HCT116 (cell line): ENCODE data around the gene ACAD8. TPM values are rescaled to one million over a fixed set of nuclear protein-coding genes. Genes with fewer than 3 reads are reported as not detected.

Experiments used
- ATAC-seq: fragments of 200-7000 bp; cut with Tn5 transposase; 2 replicates; pipeline ENCODE4 v1.9.1; 2020; ENCODE audit warnings: mild to moderate bottlenecking, moderate library complexity
- BruUV-seq: library from RNA; stranded (reverse); fragments of 400-500 nt; replicated peaks from 2 replicates; lab custom pipeline; 2021; lab: Mats Ljungman, UMichigan
- CTCF ChIA-PET: fragments of 300-600 bp; sonication (Branson Sonifier 250); formaldehyde crosslinking; loops from one replicate; lab custom pipeline; 2021; ENCODE audit warnings: antibody characterized with exemption; lab: Charles Lee
- POLR2A ChIA-PET: fragments of 300-600, 350-600 bp; sonication (Branson Sonifier 250); formaldehyde crosslinking; loops from one replicate; lab custom pipeline; 2021; ENCODE audit warnings: antibody characterized with exemption; lab: Charles Lee
- RAD21 ChIA-PET, 2 experiments: fragments of 300-600 bp; sonication (Branson Sonifier 250); formaldehyde crosslinking; loops; one replicate each; lab custom pipeline; 2023; ENCODE audit warnings: low total read pairs in 2 of 2; ENCODE audit not compliant: uncharacterized antibody in 2 of 2, unreplicated experiment in 2 of 2, low non-redundant PET in 1 of 2; lab: Charles Lee
- DNase-seq: peaks from one replicate; pipeline ENCODE4 v3.0.0-alpha.2; 2010; ENCODE audit warnings: low read depth, low spot score
- H2AFZ ChIP-seq: fragments of 200-600 bp; shearing (Covaris generic), sonication (generic); 2 replicates; pipeline ENCODE4 v1.6.1; 2017; ENCODE audit warnings: low read depth, mixed run types, mixed read lengths, antibody characterized with exemption, low read length; ENCODE audit not compliant: poor library complexity, severe bottlenecking
- H3K27ac ChIP-seq: 2 replicates; pipeline ENCODE4 v1.5.1; 2012; ENCODE audit warnings: low read depth, low read length
- H3K27me3 ChIP-seq: fragments of 200-600 bp; sonication (generic); 2 replicates; pipeline ENCODE4 v1.6.1; 2016; ENCODE audit warnings: mixed run types, low read length, mixed read lengths; ENCODE audit not compliant: insufficient read depth
- H3K36me3 ChIP-seq, 2 experiments: fragments of 200-500 bp in 1 of 2; fragments of 200-600 bp in 1 of 2; sonication (Bioruptor generic) in 1 of 2; sonication (generic) in 1 of 2; 2 replicates each; pipeline versions ENCODE4 v1.5.1 to v1.6.1; 2014 to 2016; ENCODE audit warnings: low read length in 2 of 2, inconsistent platforms in 1 of 2, mixed read lengths in 1 of 2, mixed run types in 1 of 2; ENCODE audit not compliant: insufficient read depth in 2 of 2, control insufficient read depth in 1 of 2
- H3K4me1 ChIP-seq, 2 experiments: fragments of 200-600 bp in 1 of 2; sonication (generic) in 1 of 2; 2 replicates each; pipeline versions ENCODE4 v1.5.1 to v1.6.1; 2012 to 2017; ENCODE audit warnings: low read length in 2 of 2, inconsistent platforms in 1 of 2, mild to moderate bottlenecking in 1 of 2, mixed read lengths in 1 of 2, mixed run types in 1 of 2, moderate library complexity in 1 of 2; ENCODE audit not compliant: insufficient read depth in 2 of 2, control insufficient read depth in 1 of 2
- H3K4me2 ChIP-seq: fragments of 200-600 bp; sonication (generic); 2 replicates; pipeline ENCODE4 v1.6.1; 2017; ENCODE audit warnings: mixed run types, low read length, mixed read lengths
- H3K4me3 ChIP-seq, 2 experiments: fragments of 200-600 bp in 1 of 2; sonication (generic) in 1 of 2; replicated peaks in 1 of 2; 2 replicates each; pipeline ENCODE4 v1.5.1; 2011 to 2016; ENCODE audit warnings: low read length in 2 of 2, control low read depth in 1 of 2, low read depth in 1 of 2, mild to moderate bottlenecking in 1 of 2, mixed read lengths in 1 of 2, mixed run types in 1 of 2
- H3K79me2 ChIP-seq: fragments of 200-600 bp; sonication (generic); 2 replicates; pipeline ENCODE4 v1.6.1; 2017; ENCODE audit warnings: mild to moderate bottlenecking, mixed run types, low read length, moderate library complexity, mixed read lengths; ENCODE audit not compliant: insufficient read depth
- H3K9ac ChIP-seq: fragments of 200-600 bp; sonication (generic); 2 replicates; pipeline ENCODE4 v1.6.1; 2016; ENCODE audit warnings: low read length, mixed read lengths
- H3K9me2 ChIP-seq: fragments of 200-600 bp; sonication (generic), shearing (Covaris generic); 2 replicates; pipeline ENCODE4 v1.6.1; 2017; ENCODE audit warnings: mixed run types, mild to moderate bottlenecking, moderate library complexity; ENCODE audit not compliant: insufficient read depth
- H3K9me3 ChIP-seq, 2 experiments: fragments of 200-500 bp in 1 of 2; fragments of 200-600 bp in 1 of 2; sonication (Bioruptor generic) in 1 of 2; sonication (generic) in 1 of 2; 2 replicates each; pipeline ENCODE4 v1.6.1; 2014 to 2017; ENCODE audit warnings: low read length in 2 of 2, mixed read lengths in 2 of 2, inconsistent platforms in 1 of 2, low read depth in 1 of 2, mild to moderate bottlenecking in 1 of 2, mixed run types in 1 of 2, moderate library complexity in 1 of 2; ENCODE audit not compliant: control insufficient read depth in 1 of 2, insufficient read depth in 1 of 2
- H4K20me1 ChIP-seq: fragments of 200-600 bp; sonication (generic), shearing (Covaris generic); 2 replicates; pipeline ENCODE4 v1.6.1; 2017; ENCODE audit warnings: mixed run types, mild to moderate bottlenecking, moderate library complexity; ENCODE audit not compliant: insufficient read depth
- EGR1 ChIP-seq: IDR thresholded peaks from 2 replicates; pipeline ENCODE4 v1.6.1; 2012; ENCODE audit warnings: low read depth
- MAX ChIP-seq: IDR thresholded peaks from 2 replicates; pipeline ENCODE4 v1.6.1; 2012
- REST ChIP-seq: IDR thresholded peaks from 2 replicates; pipeline ENCODE4 v1.6.1; 2012; ENCODE audit warnings: low read depth
- SRF ChIP-seq: IDR thresholded peaks from 2 replicates; pipeline ENCODE4 v1.6.1; 2012; ENCODE audit warnings: low read depth
- TCF7L2 ChIP-seq: IDR thresholded peaks from 2 replicates; pipeline ENCODE4 v1.7.0; 2011; ENCODE audit warnings: borderline replicate concordance, inconsistent platforms; ENCODE audit not compliant: insufficient read depth, insufficient read length; ENCODE audit errors: extremely low read depth
- intact Hi-C: fragments of 100-400 bp; cut with micrococcal nuclease; formaldehyde crosslinking; loops from 2 replicates; pipeline ENCODE4 v1.10.0; 2022
- total RNA-seq: library from RNA; stranded (reverse); gene quantifications from one replicate; pipeline ENCODE4 v1.2.1, GENCODE V29; 2021; ENCODE audit not compliant: unreplicated experiment

ACAD8 gene
- total RNA-seq, 1 experiment from 2014 or later: 21.0 TPM

- H3K27me3 ChIP-seq: no peaks in the 10 kb centered on the region
- H3K4me1 ChIP-seq: no peaks in the 10 kb centered on the region
- intact Hi-C loops: no loop called here
- H4K20me1 ChIP-seq: no peaks in the 10 kb centered on the region
- no peak overlapping the region for H3K4me2 ChIP-seq
- no TSS peak for BruUV-seq
- ChIA-PET POLR2A (no interaction called here), CTCF (no interaction called here), RAD21 (no interaction called here)
- no peak overlapping the region for H3K9ac ChIP-seq
- no peaks in the 10 kb centered on the region for H3K36me3 ChIP-seq
- no peaks in the 10 kb centered on the region for H3K79me2 ChIP-seq
- H3K9me3 ChIP-seq: no peaks in the 10 kb centered on the region
- H3K9me2 ChIP-seq: no peaks in the 10 kb centered on the region
- no peak for DNase-seq
- no peak overlapping the region for H2AFZ ChIP-seq
- H3K4me3 ChIP-seq: no peak overlapping the region
- ATAC-seq: no peak
- TF ChIP-seq MAX (no peak), REST (no peak), EGR1 (no peak), SRF (no peak), TCF7L2 (no peak)
- no peak overlapping the region for H3K27ac ChIP-seq
These were observed 60.6 kb downstream of the ACAD8 start for GRCh38 chr11:134313821-134314607.

Other genes starting within 250 kb of the ACAD8 start
- gene JAM3, start 184.5 kb upstream of the ACAD8 start, total RNA-seq: 0.25 TPM
- gene NCAPD3, start 29.6 kb upstream of the ACAD8 start, total RNA-seq: 71.0 TPM
- 26.6 TPM for gene VPS26B, start 28.9 kb upstream of the ACAD8 start, total RNA-seq
- 32.2 TPM for gene THYN1, start 216 bp upstream of the ACAD8 start, total RNA-seq
- not detected for gene GLB1L3, start 22.8 kb downstream of the ACAD8 start, total RNA-seq
- gene GLB1L2, start 78.4 kb downstream of the ACAD8 start, total RNA-seq: 27.1 TPM
- gene B3GAT1, start 158.7 kb downstream of the ACAD8 start, total RNA-seq: not detected